CD14-positive monocyte (primary cell): ENCODE results near the gene CDC34. TPM values are rescaled to one million over a fixed set of nuclear protein-coding genes. Genes with fewer than 3 reads are reported as not detected.
A peak's percentile ranks its signal among the peaks of the same experiment; 100 is the strongest.

Source experiments
- DNase-seq, 3 donors: peaks; one replicate each; pipeline ENCODE4 v3.0.0-alpha.2; 2011 to 2022
- H2AFZ ChIP-seq: 2 replicates; pipeline ENCODE4 v1.6.0; 2012; ENCODE audit warnings: mild to moderate bottlenecking, low read depth, low read length, inconsistent platforms; ENCODE audit not compliant: insufficient read depth, poor library complexity, severe bottlenecking
- H3K27ac ChIP-seq, 2 donors: 1 replicate in 1 of 2; 2 replicates in 1 of 2; pipeline ENCODE4 v1.5.1; 2012 to 2013; ENCODE audit warnings: low read length in 2 of 2, control low read depth in 1 of 2, inconsistent platforms in 1 of 2, low read depth in 1 of 2, mild to moderate bottlenecking in 1 of 2
- H3K27me3 ChIP-seq, 2 donors: one replicate each; pipeline versions ENCODE4 v1.6.0 to v1.6.1; 2011 to 2013; ENCODE audit warnings: low read length in 2 of 2; ENCODE audit not compliant: control insufficient read depth in 2 of 2, insufficient read depth in 2 of 2
- H3K36me3 ChIP-seq, 2 donors: replicated peaks in 1 of 2; 1 replicate in 1 of 2; 2 replicates in 1 of 2; pipeline versions ENCODE4 v1.5.1 to v1.6.1; 2012 to 2013; ENCODE audit warnings: low read length in 2 of 2, control low read depth in 1 of 2, inconsistent platforms in 1 of 2, mild to moderate bottlenecking in 1 of 2; ENCODE audit not compliant: insufficient read depth in 2 of 2, control insufficient read depth in 1 of 2
- H3K4me1 ChIP-seq, 2 donors: 1 replicate in 1 of 2; 2 replicates in 1 of 2; pipeline versions ENCODE4 v1.5.1 to v1.6.1; 2012 to 2013; ENCODE audit warnings: low read length in 2 of 2, control low read depth in 1 of 2, inconsistent platforms in 1 of 2, mild to moderate bottlenecking in 1 of 2, moderate library complexity in 1 of 2; ENCODE audit not compliant: insufficient read depth in 2 of 2, control insufficient read depth in 1 of 2
- H3K4me2 ChIP-seq: replicated peaks from 2 replicates; pipeline ENCODE3; 2012; ENCODE audit warnings: low read length, moderate library complexity, mild to moderate bottlenecking; ENCODE audit not compliant: poor library complexity, severe bottlenecking; ENCODE audit errors: extremely low read depth
- H3K4me3 ChIP-seq, 3 experiments: fragments of 200-600 bp in 1 of 3; sonication (generic) in 1 of 3; replicated peaks in 1 of 3; 1 replicate in 2 of 3; 2 replicates in 1 of 3; pipeline ENCODE4 v1.5.1; 2011 to 2013; ENCODE audit warnings: low read length in 3 of 3, mild to moderate bottlenecking in 3 of 3, control low read depth in 2 of 3, low read depth in 2 of 3, inconsistent platforms in 1 of 3, moderate library complexity in 1 of 3
- H3K79me2 ChIP-seq: 2 replicates; pipeline ENCODE4 v1.6.0; 2012; ENCODE audit warnings: mild to moderate bottlenecking, control low read depth, inconsistent platforms, low read length, moderate library complexity; ENCODE audit not compliant: insufficient read depth
- H3K9ac ChIP-seq: 2 replicates; pipeline ENCODE4 v1.6.0; 2017; ENCODE audit warnings: low read length, mild to moderate bottlenecking; ENCODE audit not compliant: insufficient read depth, poor library complexity, severe bottlenecking
- H3K9me3 ChIP-seq, 2 donors: replicated peaks in 1 of 2; 1 replicate in 1 of 2; 2 replicates in 1 of 2; pipeline versions ENCODE4 v1.5.1 to v1.6.1; 2012 to 2013; ENCODE audit warnings: low read length in 2 of 2, control low read depth in 1 of 2; ENCODE audit not compliant: control insufficient read depth in 1 of 2, insufficient read depth in 1 of 2
- H4K20me1 ChIP-seq: 2 replicates; pipeline ENCODE4 v1.6.0; 2012; ENCODE audit warnings: mild to moderate bottlenecking, low read length, control low read depth, moderate library complexity; ENCODE audit not compliant: insufficient read depth
- H3K27ac Mint-ChIP-seq, 7 donors: one replicate each; pipeline ENCODE4 v1.8.0; 2020; ENCODE audit warnings: mild to moderate bottlenecking in 7 of 7, mixed read lengths in 7 of 7, moderate library complexity in 6 of 7, inconsistent platforms in 2 of 7
- H3K27me3 Mint-ChIP-seq, 3 donors: one replicate each; pipeline ENCODE4 v1.8.0; 2021 to 2022; ENCODE audit warnings: low read depth in 3 of 3, mild to moderate bottlenecking in 3 of 3, mixed read lengths in 3 of 3, moderate library complexity in 3 of 3, inconsistent platforms in 1 of 3
- H3K36me3 Mint-ChIP-seq, 2 donors: one replicate each; pipeline ENCODE4 v1.8.0; 2020; ENCODE audit warnings: mixed read lengths in 2 of 2, inconsistent platforms in 1 of 2, mild to moderate bottlenecking in 1 of 2
- H3K4me1 Mint-ChIP-seq: one replicate; pipeline ENCODE4 v1.8.0; 2020; ENCODE audit warnings: mild to moderate bottlenecking, mixed read lengths
- H3K4me3 Mint-ChIP-seq, 2 donors: one replicate each; pipeline ENCODE4 v1.8.0; 2020; ENCODE audit warnings: mild to moderate bottlenecking in 2 of 2, mixed read lengths in 2 of 2, moderate library complexity in 1 of 2
- H3K9me3 Mint-ChIP-seq, 7 donors: one replicate each; pipeline ENCODE4 v1.8.0; 2020 to 2022; ENCODE audit warnings: mixed read lengths in 7 of 7, mild to moderate bottlenecking in 6 of 7, moderate library complexity in 6 of 7, inconsistent platforms in 2 of 7
- WGBS: methylation state at CpG from one replicate; pipeline ENCODE4 v1.1.5; 2013; ENCODE audit warnings: missing lambda C conversion rate; ENCODE audit not compliant: insufficient coverage; 5-methylcytosine and 5-hydroxymethylcytosine counted together
- intact Hi-C, 2 donors: fragments of 100-400 bp; cut with micrococcal nuclease; formaldehyde crosslinking; loops; one replicate each; pipeline versions ENCODE4 v1.15.0 to v1.15.1; 2023
- polyA plus RNA-seq, 3 donors: library from polyadenylated mRNA; depleted of rRNA in 1 of 3; unstranded in 2 of 3; stranded (reverse) in 1 of 3; fragments of 300-500 nt in 2 of 3; fragments of >200 nt in 1 of 3; fragmentation: Illumina TruSeq in 2 of 3; gene quantifications; 1 replicate in 2 of 3; 2 replicates in 1 of 3; pipeline ENCODE4 v1.2.3, GENCODE V29; 2012 to 2021
- TF ChIP-seq, protein P1 (sequence below): fragments of 200-600 bp; IDR thresholded peaks from one replicate; pipeline ENCODE4 v1.8.0; 2022; ENCODE audit warnings: antibody characterized with exemption, mild to moderate bottlenecking

CDC34 gene
- polyA plus RNA-seq, 3 donors: 25.2 to 49.2 (median 43.0) TPM

DNA sequence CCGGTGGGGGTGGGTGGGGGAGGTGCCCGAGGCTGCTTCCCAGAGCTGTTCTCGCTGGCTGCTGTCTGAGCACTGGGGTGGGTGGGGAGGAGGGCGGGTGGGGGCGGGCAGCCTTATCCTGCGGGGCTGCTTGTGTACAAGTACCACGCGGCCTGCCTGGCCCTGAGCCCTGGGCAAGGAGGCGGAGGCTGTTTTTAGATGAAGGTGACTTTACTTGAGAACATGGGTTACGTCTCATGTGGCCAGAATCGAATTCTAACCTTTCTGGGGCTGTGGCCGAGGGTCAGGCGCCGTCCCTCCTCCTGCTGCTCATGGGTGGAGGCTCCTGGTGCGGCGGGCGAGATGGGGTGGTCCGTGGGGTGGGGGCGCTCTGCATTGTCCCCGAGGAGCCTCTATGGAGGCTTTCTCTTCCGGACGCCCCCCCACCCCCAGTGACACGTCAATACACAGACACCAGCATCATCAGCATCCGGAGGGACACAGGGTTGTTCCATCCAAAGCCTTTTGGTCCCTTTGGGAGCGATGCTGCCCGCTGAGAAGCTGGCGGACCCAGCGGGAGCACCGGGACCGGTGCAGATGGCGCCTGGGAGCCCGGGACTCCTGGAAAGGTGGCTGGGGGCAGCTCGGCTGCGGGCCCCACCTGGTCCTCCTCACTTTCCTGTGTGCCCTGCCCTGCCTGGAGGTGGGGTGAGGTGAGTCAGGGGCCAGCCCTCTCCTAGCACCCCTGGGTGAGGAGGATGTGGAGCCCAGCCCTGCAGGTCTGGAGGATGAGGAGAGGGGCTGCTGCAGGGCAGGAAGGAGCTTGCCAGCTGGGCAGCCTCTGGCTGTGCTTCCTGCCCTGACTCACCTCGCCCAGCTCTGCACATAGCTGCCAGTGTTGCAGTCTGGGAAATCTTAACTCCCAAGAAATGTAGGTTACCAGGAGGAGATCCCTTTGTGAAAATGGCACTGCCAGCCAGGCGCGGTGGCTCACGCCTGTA, 44.3 kb downstream of the CDC34 start:
- Histone ChIP-seq H3K9me3 (no peaks in the 10 kb centered on the region), H3K4me1 (peaks cover 28 to 39% of the 10 kb centered on the region in 2 donors), H3K27me3 (no peaks in the 10 kb centered on the region), H3K79me2 (peaks cover 78% of the 10 kb centered on the region), H3K9ac (no peak overlapping the region), H2AFZ (no peak overlapping the region), H3K4me3 (no peak overlapping the region), H3K36me3 (peaks cover 20 to 24% of the 10 kb centered on the region in 2 donors), H3K27ac (no peak overlapping the region), H3K4me2 (no peak overlapping the region), H4K20me1 (peaks cover 81% of the 10 kb centered on the region)
- Mint-ChIP-seq H3K4me1 (peaks cover 37% of the 10 kb centered on the region), H3K9me3 (no peaks in the 10 kb centered on the region), H3K36me3 (peaks cover 11 to 36% of the 10 kb centered on the region in 2 donors), H3K4me3 (no peak overlapping the region), H3K27ac (peak overlapping the region in 1 of 7 donors; percentile 18), H3K27me3 (no peaks in the 10 kb centered on the region)
- TF ChIP-seq, protein P1, sequence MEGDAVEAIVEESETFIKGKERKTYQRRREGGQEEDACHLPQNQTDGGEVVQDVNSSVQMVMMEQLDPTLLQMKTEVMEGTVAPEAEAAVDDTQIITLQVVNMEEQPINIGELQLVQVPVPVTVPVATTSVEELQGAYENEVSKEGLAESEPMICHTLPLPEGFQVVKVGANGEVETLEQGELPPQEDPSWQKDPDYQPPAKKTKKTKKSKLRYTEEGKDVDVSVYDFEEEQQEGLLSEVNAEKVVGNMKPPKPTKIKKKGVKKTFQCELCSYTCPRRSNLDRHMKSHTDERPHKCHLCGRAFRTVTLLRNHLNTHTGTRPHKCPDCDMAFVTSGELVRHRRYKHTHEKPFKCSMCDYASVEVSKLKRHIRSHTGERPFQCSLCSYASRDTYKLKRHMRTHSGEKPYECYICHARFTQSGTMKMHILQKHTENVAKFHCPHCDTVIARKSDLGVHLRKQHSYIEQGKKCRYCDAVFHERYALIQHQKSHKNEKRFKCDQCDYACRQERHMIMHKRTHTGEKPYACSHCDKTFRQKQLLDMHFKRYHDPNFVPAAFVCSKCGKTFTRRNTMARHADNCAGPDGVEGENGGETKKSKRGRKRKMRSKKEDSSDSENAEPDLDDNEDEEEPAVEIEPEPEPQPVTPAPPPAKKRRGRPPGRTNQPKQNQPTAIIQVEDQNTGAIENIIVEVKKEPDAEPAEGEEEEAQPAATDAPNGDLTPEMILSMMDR: no peak
- DNase-seq: no peak
- intact Hi-C loops: no loop called here
- WGBS: 93% methylated on average over 22 of the region's 38 CpGs

DNA sequence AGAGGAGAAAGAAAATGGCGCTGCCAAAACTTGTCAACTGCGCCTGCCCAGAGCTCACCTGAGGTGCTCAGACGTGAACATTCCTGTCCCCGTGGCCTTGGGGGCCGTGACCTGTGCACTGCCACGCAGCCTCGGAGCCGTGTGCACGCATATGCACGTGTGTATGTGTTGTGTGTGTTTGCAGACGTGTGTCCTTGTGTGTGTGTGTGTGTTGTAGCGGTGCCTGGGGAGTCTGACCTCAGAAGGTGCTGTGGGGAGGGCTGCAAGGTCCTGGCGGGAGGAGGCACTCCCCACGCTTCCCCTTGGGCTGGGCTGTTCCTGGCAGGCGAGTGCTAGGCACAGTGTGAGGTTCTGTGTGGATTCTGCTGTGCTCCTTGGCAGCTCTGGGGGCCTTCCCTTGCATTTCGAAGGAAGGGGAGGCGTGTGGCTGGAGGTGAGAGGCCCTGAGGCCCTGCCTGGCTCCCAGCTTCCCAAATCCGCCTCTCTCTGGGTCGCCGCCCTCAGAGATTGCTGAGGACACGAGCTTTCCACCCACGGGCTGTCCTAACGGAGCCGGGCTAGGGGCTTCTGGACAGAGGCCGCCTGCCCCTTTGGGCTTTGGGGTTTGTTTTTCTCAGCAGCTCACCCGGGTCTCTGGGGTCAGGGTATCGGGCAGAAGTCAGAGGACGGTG, 45.3 kb downstream of the CDC34 start:
- no peak for DNase-seq
- peaks cover 31 to 34% of the 10 kb centered on the region in 2 donors for H3K36me3 ChIP-seq
- peaks cover 78% of the 10 kb centered on the region for H3K79me2 ChIP-seq
- H3K4me2 ChIP-seq: no peak overlapping the region
- H3K4me1 ChIP-seq: peaks cover 19 to 29% of the 10 kb centered on the region in 2 donors
- no peaks in the 10 kb centered on the region for H3K9me3 ChIP-seq
- H3K4me3 ChIP-seq: no peak overlapping the region
- Mint-ChIP-seq H3K9me3 (no peaks in the 10 kb centered on the region), H3K27me3 (no peaks in the 10 kb centered on the region), H3K4me1 (peaks cover 28% of the 10 kb centered on the region), H3K4me3 (no peak overlapping the region), H3K36me3 (peaks cover 11 to 43% of the 10 kb centered on the region in 2 donors), H3K27ac (peak overlapping the region in 3 of 7 donors; percentile 26 to 46 (median 35))
- H3K27me3 ChIP-seq: no peaks in the 10 kb centered on the region
- H3K9ac ChIP-seq: no peak overlapping the region
- intact Hi-C loops: no loop called here
- TF ChIP-seq, protein P1: no peak
- H3K27ac ChIP-seq: no peak overlapping the region
- no peak overlapping the region for H2AFZ ChIP-seq
- WGBS: 93% methylated on average over 25 of the region's 28 CpGs
- H4K20me1 ChIP-seq: peaks cover 92% of the 10 kb centered on the region
